Ovary (tissue), 3 donors: ENCODE results near the gene DYRK1A.

Source experiments
- CTCF ChIP-seq, 3 donors: fragments of 450-650 bp in 2 of 3; fragments of 200-600 bp in 1 of 3; IDR thresholded peaks; one replicate each; pipeline versions ENCODE4 v1.5.1 to v1.8.0; 2016 to 2022; ENCODE audit warnings: antibody characterized with exemption in 3 of 3, mild to moderate bottlenecking in 1 of 3
- POLR2A ChIP-seq: fragments of 450-650 bp; IDR thresholded peaks from one replicate; pipeline ENCODE4 v1.6.1; 2017; ENCODE audit warnings: antibody characterized with exemption, mild to moderate bottlenecking, moderate library complexity
- donor health status: DM: no; HTN: no; CAD: no.

DNA sequence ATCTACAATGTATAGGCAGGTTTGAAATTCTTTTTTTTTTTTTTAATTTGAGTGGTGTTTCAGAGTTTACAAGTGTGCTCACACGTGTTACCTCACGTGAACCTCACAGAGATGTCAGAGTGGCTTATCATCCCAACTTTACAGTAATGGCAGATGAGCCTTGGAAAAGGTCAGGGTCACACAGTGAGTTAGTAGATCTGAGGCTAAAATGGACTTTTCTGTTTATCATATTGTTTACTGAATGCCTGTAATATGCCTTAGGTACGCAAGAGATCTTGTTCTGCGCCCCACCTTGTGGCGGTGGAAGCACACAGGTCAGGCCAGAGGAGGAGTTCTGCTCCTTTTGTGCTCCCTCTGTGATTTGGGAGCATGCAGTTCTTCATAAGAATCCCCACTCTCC, 80.0 kb downstream of the DYRK1A start:
- TF ChIP-seq POLR2A (no peak), CTCF (IDR thresholded peaks at IDR 0.05) (no peak)
